ENCODE results near the gene BSN. TPM values are rescaled to one million over a fixed set of nuclear protein-coding genes. Genes with fewer than 3 reads are reported as not detected.

BSN gene
- total and polyA plus RNA-seq, 7 donors, result under 0.01 to 0.81 (median 0.61) TPM; not detected in 1

DNA sequence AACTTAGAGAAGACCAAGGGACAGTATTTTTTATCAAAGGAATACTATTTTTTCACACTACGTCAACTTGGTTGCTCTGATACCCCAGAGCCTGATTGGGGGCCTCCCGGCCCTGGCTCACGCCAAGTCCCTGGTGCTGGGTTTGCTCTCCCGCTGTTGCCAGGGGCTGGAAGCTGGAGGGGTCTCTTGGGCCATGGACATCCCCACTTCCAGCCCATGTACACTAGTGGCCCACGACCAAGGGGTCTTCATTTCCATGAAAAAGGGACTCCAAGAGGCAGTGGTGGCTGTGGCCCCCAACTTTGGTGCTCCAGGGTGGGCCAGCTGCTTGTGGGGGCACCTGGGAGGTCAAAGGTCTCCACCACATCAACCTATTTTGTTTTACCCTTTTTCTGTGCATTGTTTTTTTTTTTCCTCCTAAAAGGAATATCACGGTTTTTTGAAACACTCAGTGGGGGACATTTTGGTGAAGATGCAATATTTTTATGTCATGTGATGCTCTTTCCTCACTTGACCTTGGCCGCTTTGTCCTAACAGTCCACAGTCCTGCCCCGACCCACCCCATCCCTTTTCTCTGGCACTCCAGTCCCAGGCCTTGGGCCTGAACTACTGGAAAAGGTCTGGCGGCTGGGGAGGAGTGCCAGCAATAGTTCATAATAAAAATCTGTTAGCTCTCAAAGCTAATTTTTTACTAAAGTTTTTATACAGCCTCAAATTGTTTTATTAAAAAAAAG lies 20.3 kb upstream of the BSN start:
- TF ChIP-seq POLR2AphosphoS5 (IDR thresholded peaks at IDR 0.05), result no peak
- no peak for TF ChIP-seq POLR2A (IDR thresholded peaks at IDR 0.05)
- TF ChIP-seq EP300 (IDR thresholded peaks at IDR 0.05), result no peak
- TF ChIP-seq, protein P1, sequence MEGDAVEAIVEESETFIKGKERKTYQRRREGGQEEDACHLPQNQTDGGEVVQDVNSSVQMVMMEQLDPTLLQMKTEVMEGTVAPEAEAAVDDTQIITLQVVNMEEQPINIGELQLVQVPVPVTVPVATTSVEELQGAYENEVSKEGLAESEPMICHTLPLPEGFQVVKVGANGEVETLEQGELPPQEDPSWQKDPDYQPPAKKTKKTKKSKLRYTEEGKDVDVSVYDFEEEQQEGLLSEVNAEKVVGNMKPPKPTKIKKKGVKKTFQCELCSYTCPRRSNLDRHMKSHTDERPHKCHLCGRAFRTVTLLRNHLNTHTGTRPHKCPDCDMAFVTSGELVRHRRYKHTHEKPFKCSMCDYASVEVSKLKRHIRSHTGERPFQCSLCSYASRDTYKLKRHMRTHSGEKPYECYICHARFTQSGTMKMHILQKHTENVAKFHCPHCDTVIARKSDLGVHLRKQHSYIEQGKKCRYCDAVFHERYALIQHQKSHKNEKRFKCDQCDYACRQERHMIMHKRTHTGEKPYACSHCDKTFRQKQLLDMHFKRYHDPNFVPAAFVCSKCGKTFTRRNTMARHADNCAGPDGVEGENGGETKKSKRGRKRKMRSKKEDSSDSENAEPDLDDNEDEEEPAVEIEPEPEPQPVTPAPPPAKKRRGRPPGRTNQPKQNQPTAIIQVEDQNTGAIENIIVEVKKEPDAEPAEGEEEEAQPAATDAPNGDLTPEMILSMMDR (IDR thresholded peaks at IDR 0.05), result no peak
- Histone ChIP-seq H3K9me3 (no peaks in the 10 kb centered on the region), H3K36me3 (peaks cover 12 to 48% (median 30%) of the 10 kb centered on the region in 4 donors), H3K27me3 (no peaks in the 10 kb centered on the region), H3K27ac (peak overlapping the region; percentile 32 to 64 (median 52)), H3K4me3 (no peak overlapping the region), H3K4me1 (peaks cover 0 to 16% (median 10%) of the 10 kb centered on the region in 4 donors)
- intact Hi-C loops (cut with DNase I), result no loop called here
- WGBS, 2 donors, result 89 to 90% methylated on average over 9 of the region's 9 CpGs
- peak; percentile 81 for DNase-seq

- H3K4me3 ChIP-seq, result no peak overlapping the region
- peaks cover 12 to 48% (median 30%) of the 10 kb centered on the region in 4 donors for H3K36me3 ChIP-seq
- H3K4me1 ChIP-seq, result peaks cover 0 to 20% (median 12%) of the 10 kb centered on the region in 4 donors
- H3K27ac ChIP-seq, result peak overlapping the region; percentile 32 to 64 (median 52)
- H3K27me3 ChIP-seq, result no peaks in the 10 kb centered on the region
- no peaks in the 10 kb centered on the region for H3K9me3 ChIP-seq
- TF ChIP-seq POLR2A (IDR thresholded peaks at IDR 0.05), result no peak
- TF ChIP-seq POLR2AphosphoS5 (IDR thresholded peaks at IDR 0.05), result no peak
- TF ChIP-seq, protein P1 (IDR thresholded peaks at IDR 0.05), result no peak
- no peak for TF ChIP-seq EP300 (IDR thresholded peaks at IDR 0.05)
- 88 to 89% methylated on average over 14 of the region's 14 CpGs for WGBS, 2 donors
- intact Hi-C loops (cut with DNase I), result loop anchor here (5.0 kb wide), 1 partner anchor 307 kb away; no protein-coding TSS in a partner anchor
- no peak for DNase-seq
Observed at GRCh38 chr3:49534581-49535441, 19.5 kb upstream of the BSN start.

- DNase-seq, result no peak
- Histone ChIP-seq H3K9me3 (no peaks in the 10 kb centered on the region), H3K4me1 (peaks cover 0 to 28% (median 21%) of the 10 kb centered on the region in 4 donors), H3K27ac (no peak overlapping the region), H3K27me3 (no peaks in the 10 kb centered on the region), H3K36me3 (peaks cover 5 to 39% (median 24%) of the 10 kb centered on the region in 4 donors), H3K4me3 (no peak overlapping the region)
- intact Hi-C loops (cut with DNase I), result loop anchor here (5.0 kb wide), 1 partner anchor 306 kb away; no protein-coding TSS in a partner anchor
- no peak for TF ChIP-seq POLR2AphosphoS5 (IDR thresholded peaks at IDR 0.05)
- no peak for TF ChIP-seq POLR2A (IDR thresholded peaks at IDR 0.05)
- 69 to 76% methylated on average over 7 of the region's 7 CpGs for WGBS, 2 donors
Observed at GRCh38 chr3:49535971-49536874, 18.1 kb upstream of the BSN start.

DNA sequence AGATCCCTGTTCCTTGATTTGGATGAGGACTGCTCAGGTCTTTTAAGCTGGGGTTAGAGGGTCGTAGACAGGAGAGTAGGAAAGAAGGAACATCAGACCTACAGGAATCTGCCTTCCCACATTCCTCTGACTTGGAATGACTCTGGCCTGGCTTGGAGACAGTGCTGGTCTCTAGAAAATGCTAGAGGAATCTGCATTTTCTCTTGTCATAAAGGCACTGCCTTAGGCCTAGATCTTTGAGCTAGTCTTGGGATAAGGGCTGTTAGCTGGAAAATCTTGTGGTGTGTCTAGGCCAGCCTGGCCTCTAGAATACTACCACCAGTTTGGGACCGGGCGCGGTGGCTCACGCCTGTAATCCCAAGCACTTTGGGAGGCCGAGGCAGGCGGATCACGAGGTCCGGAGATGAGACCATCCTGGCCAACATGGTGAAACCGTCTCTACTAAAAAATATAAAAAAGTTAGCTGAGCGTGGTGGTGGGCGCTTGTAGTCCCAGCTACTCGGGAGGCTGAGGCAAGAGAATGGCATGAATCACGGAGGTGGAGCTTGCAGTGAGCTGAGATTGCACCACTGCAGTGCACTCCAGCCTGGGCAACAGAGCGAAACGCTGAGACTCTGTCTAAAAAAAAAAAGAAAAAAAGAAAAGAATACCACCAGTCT lies 17.3 kb upstream of the BSN start:
- Histone ChIP-seq H3K27me3 (no peaks in the 10 kb centered on the region), H3K36me3 (peaks cover 0 to 31% (median 16%) of the 10 kb centered on the region in 4 donors), H3K9me3 (no peaks in the 10 kb centered on the region), H3K27ac (no peak overlapping the region), H3K4me3 (no peak overlapping the region), H3K4me1 (peaks cover 0 to 28% (median 21%) of the 10 kb centered on the region in 4 donors)
- WGBS, 2 donors, result 78 to 90% methylated on average over 16 of the region's 16 CpGs
- TF ChIP-seq, protein P1 (IDR thresholded peaks at IDR 0.05), result no peak
- TF ChIP-seq POLR2A (IDR thresholded peaks at IDR 0.05), result no peak
- TF ChIP-seq EP300 (IDR thresholded peaks at IDR 0.05), result no peak
- TF ChIP-seq POLR2AphosphoS5 (IDR thresholded peaks at IDR 0.05), result no peak
- intact Hi-C loops (cut with DNase I), result loop anchor here (5.0 kb wide), 1 partner anchor 305 kb away; no protein-coding TSS in a partner anchor
- no peak for DNase-seq
